ENCODE data around the gene COA4.

DNA sequence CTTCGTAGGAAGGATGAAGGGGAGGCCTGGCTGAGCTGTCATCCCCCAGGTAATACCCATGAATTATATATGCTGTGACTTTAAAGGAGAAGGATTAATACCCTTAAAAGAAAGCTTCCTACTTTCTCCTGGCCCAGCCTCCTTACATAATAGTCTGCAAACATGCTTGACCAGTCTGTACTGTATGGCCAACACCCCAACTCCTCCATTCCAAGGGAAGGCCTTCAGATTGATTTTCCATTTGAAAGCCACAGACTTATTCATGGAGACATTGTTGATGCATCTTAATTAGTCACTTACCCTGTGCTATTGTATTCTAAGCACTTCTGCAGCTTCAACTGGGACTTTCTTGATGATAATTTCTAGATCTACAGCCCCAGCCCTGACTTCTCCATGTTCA lies 2.1 kb upstream of the COA4 start:
- TF ChIP-seq, protein P1, sequence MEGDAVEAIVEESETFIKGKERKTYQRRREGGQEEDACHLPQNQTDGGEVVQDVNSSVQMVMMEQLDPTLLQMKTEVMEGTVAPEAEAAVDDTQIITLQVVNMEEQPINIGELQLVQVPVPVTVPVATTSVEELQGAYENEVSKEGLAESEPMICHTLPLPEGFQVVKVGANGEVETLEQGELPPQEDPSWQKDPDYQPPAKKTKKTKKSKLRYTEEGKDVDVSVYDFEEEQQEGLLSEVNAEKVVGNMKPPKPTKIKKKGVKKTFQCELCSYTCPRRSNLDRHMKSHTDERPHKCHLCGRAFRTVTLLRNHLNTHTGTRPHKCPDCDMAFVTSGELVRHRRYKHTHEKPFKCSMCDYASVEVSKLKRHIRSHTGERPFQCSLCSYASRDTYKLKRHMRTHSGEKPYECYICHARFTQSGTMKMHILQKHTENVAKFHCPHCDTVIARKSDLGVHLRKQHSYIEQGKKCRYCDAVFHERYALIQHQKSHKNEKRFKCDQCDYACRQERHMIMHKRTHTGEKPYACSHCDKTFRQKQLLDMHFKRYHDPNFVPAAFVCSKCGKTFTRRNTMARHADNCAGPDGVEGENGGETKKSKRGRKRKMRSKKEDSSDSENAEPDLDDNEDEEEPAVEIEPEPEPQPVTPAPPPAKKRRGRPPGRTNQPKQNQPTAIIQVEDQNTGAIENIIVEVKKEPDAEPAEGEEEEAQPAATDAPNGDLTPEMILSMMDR (IDR thresholded peaks at IDR 0.05; ENCODE audit: low read depth, low read length): no peak
- TF ChIP-seq EZH2phosphoT487 (IDR thresholded peaks at IDR 0.05; ENCODE audit: low read depth): no peak

Data from OCI-LY3 (cell line).